Spleen (tissue), 11 donors: ENCODE data around the gene ENPP1. TPM values are rescaled to one million over a fixed set of nuclear protein-coding genes. Genes with fewer than 3 reads are reported as not detected.

Source experiments
- DNase-seq: peaks from one replicate; pipeline ENCODE4 v3.0.0-alpha.2; 2020
- H3K27ac ChIP-seq, 8 donors: fragments of 200-600 bp; sonication (generic) in 7 of 8; 1 replicate in 4 of 8; 2 replicates in 4 of 8; pipeline versions ENCODE4 v1.5.0 to v1.8.0; 2016 to 2021; ENCODE audit warnings: inconsistent platforms in 4 of 8, mild to moderate bottlenecking in 4 of 8, moderate library complexity in 1 of 8
- H3K27me3 ChIP-seq, 7 donors: fragments of 200-600 bp; sonication (generic) in 6 of 7; replicated peaks in 1 of 7; 1 replicate in 4 of 7; 2 replicates in 3 of 7; pipeline versions ENCODE4 v1.5.0 to v1.8.0; 2016 to 2021; ENCODE audit warnings: inconsistent platforms in 3 of 7, mild to moderate bottlenecking in 1 of 7
- H3K36me3 ChIP-seq, 6 donors: fragments of 200-600 bp; sonication (generic) in 5 of 6; 1 replicate in 4 of 6; 2 replicates in 2 of 6; pipeline versions ENCODE4 v1.5.0 to v1.8.0; 2016 to 2021; ENCODE audit warnings: inconsistent platforms in 2 of 6
- H3K4me1 ChIP-seq, 6 donors: fragments of 200-600 bp; sonication (generic) in 5 of 6; 1 replicate in 3 of 6; 2 replicates in 3 of 6; pipeline versions ENCODE4 v1.5.0 to v1.8.0; 2016 to 2021; ENCODE audit warnings: inconsistent platforms in 3 of 6
- H3K4me3 ChIP-seq, 8 donors: fragments of 200-600 bp; sonication (generic) in 7 of 8; 1 replicate in 4 of 8; 2 replicates in 4 of 8; pipeline versions ENCODE4 v1.5.0 to v1.8.0; 2016 to 2021; ENCODE audit warnings: inconsistent platforms in 4 of 8, mild to moderate bottlenecking in 4 of 8, moderate library complexity in 2 of 8
- H3K9me3 ChIP-seq, 8 donors: fragments of 200-600 bp; sonication (generic) in 7 of 8; 1 replicate in 4 of 8; 2 replicates in 4 of 8; pipeline versions ENCODE4 v1.5.0 to v1.8.0; 2016 to 2021; ENCODE audit warnings: inconsistent platforms in 4 of 8
- CTCF ChIP-seq, 11 experiments: fragments of 200-600 bp in 7 of 11; fragments of 450-650 bp in 4 of 11; sonication (generic) in 4 of 11; IDR thresholded peaks in 8 of 11; conservative IDR thresholded peaks in 3 of 11; 1 replicate in 7 of 11; 2 replicates in 4 of 11; pipeline versions ENCODE4 v1.4.0 to v1.8.0; 2016 to 2021; ENCODE audit warnings: antibody characterized with exemption in 11 of 11, inconsistent platforms in 4 of 11, mild to moderate bottlenecking in 1 of 11
- POLR2A ChIP-seq, 3 donors: fragments of 450-650 bp; IDR thresholded peaks; one replicate each; pipeline ENCODE4 v1.5.1; 2017; ENCODE audit warnings: antibody characterized with exemption in 3 of 3, mild to moderate bottlenecking in 1 of 3
- POLR2AphosphoS5 ChIP-seq, 3 donors: sonication (generic); formaldehyde crosslinking; IDR thresholded peaks; one replicate each; pipeline ENCODE4 v1.5.1; 2017; ENCODE audit warnings: antibody characterized with exemption in 3 of 3
- WGBS, 5 donors: extraction: QIAGEN DNeasy Blood & Tissue Kit in 3 of 5; methylation state at CpG; one replicate each; pipeline versions ENCODE4 v1.1.5 to v1.1.7; 2013 to 2018; 5-methylcytosine and 5-hydroxymethylcytosine counted together
- intact Hi-C: fragments of 100-400 bp; cut with DNase I; formaldehyde crosslinking; loops from one replicate; pipeline ENCODE4 v1.15.0; 2023; ENCODE audit warnings: low total_unique reads
- polyA plus RNA-seq, 3 donors: library from polyadenylated mRNA; stranded (reverse); fragments of 200-250 nt; gene quantifications; one replicate each; pipeline ENCODE4 v1.2.1, GENCODE V29; 2013
- total RNA-seq, 7 donors: library from RNA; depleted of rRNA in 3 of 7; stranded (reverse); fragments of >200 nt in 3 of 7; fragmentation: NEBNext Ultra II Directional in 4 of 7; extraction: Animal tissue kit (Norgen Biotek cat#: 25700) in 4 of 7; gene quantifications; one replicate each; pipeline versions ENCODE4 v1.1.0 to v1.2.1, GENCODE V29; 2016 to 2021
- donor health status: healthy with polysubstance abuse.
- donor health status: DM: no; HTN: no; CAD: no; lungs with moderate emphysema.
- donor health status: DM: no; HTN: no; CAD: no.
- donor health status: Bipolar disorder and iron deficiency.
- donor health status: healthy.
- donor health status: DM: no; HTN: no; CAD: no.
- donor health status: DM: yes; HTN: yes; CAD: no.

The ENPP1 gene
- total and polyA plus RNA-seq, 10 donors = 0.46 to 10.6 (median 2.9) TPM

GRCh38 chr6:131762984-131763383 lies 44.8 kb upstream of the ENPP1 start:
- Histone ChIP-seq H3K36me3 (no peaks in the 10 kb centered on the region), H3K27ac (no peak overlapping the region), H3K9me3 (no peaks in the 10 kb centered on the region), H3K4me3 (no peak overlapping the region), H3K27me3 (no peaks in the 10 kb centered on the region), H3K4me1 (no peaks in the 10 kb centered on the region)
- intact Hi-C loops = no loop called here
- 82 to 96% (median 85%) methylated on average over 2 of the region's 2 CpGs for WGBS, 5 donors
- TF ChIP-seq POLR2A (IDR thresholded peaks at IDR 0.05) (no peak), POLR2AphosphoS5 (IDR thresholded peaks at IDR 0.05) (no peak), CTCF (IDR thresholded peaks at IDR 0.05 in 8 of 11, conservative IDR thresholded peaks at IDR 0.05 in 3 of 11) (no peak)
- DNase-seq = no peak

DNA sequence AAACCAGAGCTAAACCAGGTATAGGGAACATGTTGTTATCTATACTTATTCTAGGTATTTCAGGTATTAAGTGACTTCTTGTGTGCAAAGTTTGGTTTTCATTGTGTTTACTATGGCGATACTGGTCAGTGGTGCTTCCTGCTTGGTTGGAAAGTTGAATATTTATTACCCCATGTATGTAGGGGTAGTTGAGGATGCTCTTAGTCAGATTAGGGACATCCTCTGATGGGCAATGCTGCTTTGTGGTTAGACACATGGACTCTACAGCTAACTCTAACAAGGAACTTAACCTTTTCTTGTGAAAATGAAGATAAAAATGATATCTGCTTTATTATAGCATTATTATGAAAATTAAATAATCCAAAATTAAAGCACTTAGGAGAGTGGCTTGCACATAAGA lies 44.1 kb upstream of the ENPP1 start:
- no peak for TF ChIP-seq POLR2A (IDR thresholded peaks at IDR 0.05)
- no peak for TF ChIP-seq POLR2AphosphoS5 (IDR thresholded peaks at IDR 0.05)
- TF ChIP-seq CTCF (IDR thresholded peaks at IDR 0.05 in 8 of 11, conservative IDR thresholded peaks at IDR 0.05 in 3 of 11) = no peak
- H3K4me1 ChIP-seq = no peaks in the 10 kb centered on the region
- DNase-seq = no peak
- WGBS, 5 donors = 43 to 92% (median 49%) methylated on average over 1 of the region's 1 CpG
- no peaks in the 10 kb centered on the region for H3K36me3 ChIP-seq
- intact Hi-C loops = no loop called here
- no peak overlapping the region for H3K4me3 ChIP-seq
- no peaks in the 10 kb centered on the region for H3K27me3 ChIP-seq
- H3K27ac ChIP-seq = no peak overlapping the region
- no peaks in the 10 kb centered on the region for H3K9me3 ChIP-seq

DNA sequence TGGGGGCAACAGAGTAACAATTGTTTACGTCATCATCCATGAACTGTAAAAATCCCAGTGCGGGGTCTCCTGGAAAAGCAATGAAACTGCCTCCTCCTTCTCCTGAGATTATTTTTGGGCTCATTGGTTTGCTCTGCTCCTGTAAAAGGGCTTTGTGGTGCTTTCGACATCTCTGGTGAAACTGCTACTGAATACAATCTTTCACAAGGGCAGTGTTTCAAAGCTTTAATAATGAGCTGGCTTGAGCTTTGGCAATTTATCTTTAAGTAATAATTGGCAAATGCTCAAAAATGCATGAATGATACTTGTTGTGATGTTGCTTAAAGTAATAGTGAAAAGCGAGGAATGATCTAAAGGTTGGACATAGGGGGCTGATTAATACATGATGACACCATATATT lies 43.5 kb upstream of the ENPP1 start:
- Histone ChIP-seq H3K9me3 (no peaks in the 10 kb centered on the region), H3K27ac (no peak overlapping the region), H3K4me3 (no peak overlapping the region), H3K36me3 (no peaks in the 10 kb centered on the region), H3K4me1 (no peaks in the 10 kb centered on the region), H3K27me3 (no peaks in the 10 kb centered on the region)
- intact Hi-C loops = no loop called here
- DNase-seq = no peak
- no peak for TF ChIP-seq POLR2A (IDR thresholded peaks at IDR 0.05)
- TF ChIP-seq CTCF (IDR thresholded peaks at IDR 0.05 in 8 of 11, conservative IDR thresholded peaks at IDR 0.05 in 3 of 11) = no peak
- TF ChIP-seq POLR2AphosphoS5 (IDR thresholded peaks at IDR 0.05) = no peak
- 90 to 96% (median 92%) methylated on average over 4 of the region's 4 CpGs for WGBS, 5 donors

DNA sequence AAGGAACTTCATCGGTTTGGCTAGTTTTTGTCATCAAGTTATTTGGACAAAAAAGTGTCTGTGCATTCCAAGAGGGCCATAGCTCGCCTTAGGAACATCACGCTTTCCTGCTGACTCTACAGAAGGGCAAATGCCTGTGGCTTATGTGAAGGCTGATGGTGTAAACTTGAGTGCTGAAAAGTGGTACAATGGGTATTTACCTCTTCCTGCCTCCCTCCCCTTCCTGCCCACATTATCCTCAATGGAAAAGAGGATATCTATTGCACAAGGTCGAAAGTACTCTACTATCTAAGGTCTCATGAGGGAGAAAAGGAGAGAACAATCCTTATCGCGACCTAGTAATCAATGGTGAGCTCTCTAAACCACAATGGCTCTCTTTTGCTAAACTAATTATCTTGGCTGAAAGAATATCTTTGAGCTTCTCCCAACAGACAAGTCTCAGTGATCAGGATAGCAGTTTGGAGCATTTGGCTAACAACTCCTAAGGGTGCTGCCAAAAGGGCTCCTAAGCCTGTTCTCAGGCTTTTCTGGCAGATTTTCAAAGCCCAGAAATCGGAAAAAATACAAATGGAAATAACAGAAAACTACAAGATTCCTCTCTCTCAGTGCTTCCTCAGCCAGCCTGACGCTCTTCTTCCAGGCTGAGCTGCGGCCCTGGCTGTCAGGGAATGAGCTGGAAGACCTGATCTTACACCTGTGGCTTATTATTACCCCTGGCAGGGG lies 42.6 kb upstream of the ENPP1 start:
- Histone ChIP-seq H3K4me3 (no peak overlapping the region), H3K4me1 (no peaks in the 10 kb centered on the region), H3K27me3 (no peaks in the 10 kb centered on the region), H3K36me3 (no peaks in the 10 kb centered on the region), H3K27ac (no peak overlapping the region), H3K9me3 (no peaks in the 10 kb centered on the region)
- no peak for TF ChIP-seq POLR2AphosphoS5 (IDR thresholded peaks at IDR 0.05)
- no peak for TF ChIP-seq POLR2A (IDR thresholded peaks at IDR 0.05)
- no peak for TF ChIP-seq CTCF (IDR thresholded peaks at IDR 0.05 in 8 of 11, conservative IDR thresholded peaks at IDR 0.05 in 3 of 11)
- intact Hi-C loops = no loop called here
- 69 to 83% (median 78%) methylated on average over 9 of the region's 9 CpGs for WGBS, 5 donors
- DNase-seq = no peak
